GM10266 (cell line): ENCODE data around the gene NAA80.

Experiments
- DNase-seq: peaks from one replicate; pipeline ENCODE4 v3.0.0; 2012; ENCODE audit errors: extremely low spot score
- TF ChIP-seq, protein P1 (sequence below): IDR thresholded peaks from 2 replicates; pipeline ENCODE4 v1.5.1; 2012; ENCODE audit warnings: mild to moderate bottlenecking, low read depth; ENCODE audit not compliant: control insufficient read depth, insufficient read depth; ENCODE audit errors: missing control alignments

The NAA80 gene

GRCh38 chr3:50270422-50271224, 28.6 kb downstream of the NAA80 start:
- no peak for DNase-seq
- TF ChIP-seq, protein P1, sequence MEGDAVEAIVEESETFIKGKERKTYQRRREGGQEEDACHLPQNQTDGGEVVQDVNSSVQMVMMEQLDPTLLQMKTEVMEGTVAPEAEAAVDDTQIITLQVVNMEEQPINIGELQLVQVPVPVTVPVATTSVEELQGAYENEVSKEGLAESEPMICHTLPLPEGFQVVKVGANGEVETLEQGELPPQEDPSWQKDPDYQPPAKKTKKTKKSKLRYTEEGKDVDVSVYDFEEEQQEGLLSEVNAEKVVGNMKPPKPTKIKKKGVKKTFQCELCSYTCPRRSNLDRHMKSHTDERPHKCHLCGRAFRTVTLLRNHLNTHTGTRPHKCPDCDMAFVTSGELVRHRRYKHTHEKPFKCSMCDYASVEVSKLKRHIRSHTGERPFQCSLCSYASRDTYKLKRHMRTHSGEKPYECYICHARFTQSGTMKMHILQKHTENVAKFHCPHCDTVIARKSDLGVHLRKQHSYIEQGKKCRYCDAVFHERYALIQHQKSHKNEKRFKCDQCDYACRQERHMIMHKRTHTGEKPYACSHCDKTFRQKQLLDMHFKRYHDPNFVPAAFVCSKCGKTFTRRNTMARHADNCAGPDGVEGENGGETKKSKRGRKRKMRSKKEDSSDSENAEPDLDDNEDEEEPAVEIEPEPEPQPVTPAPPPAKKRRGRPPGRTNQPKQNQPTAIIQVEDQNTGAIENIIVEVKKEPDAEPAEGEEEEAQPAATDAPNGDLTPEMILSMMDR: no peak

DNA sequence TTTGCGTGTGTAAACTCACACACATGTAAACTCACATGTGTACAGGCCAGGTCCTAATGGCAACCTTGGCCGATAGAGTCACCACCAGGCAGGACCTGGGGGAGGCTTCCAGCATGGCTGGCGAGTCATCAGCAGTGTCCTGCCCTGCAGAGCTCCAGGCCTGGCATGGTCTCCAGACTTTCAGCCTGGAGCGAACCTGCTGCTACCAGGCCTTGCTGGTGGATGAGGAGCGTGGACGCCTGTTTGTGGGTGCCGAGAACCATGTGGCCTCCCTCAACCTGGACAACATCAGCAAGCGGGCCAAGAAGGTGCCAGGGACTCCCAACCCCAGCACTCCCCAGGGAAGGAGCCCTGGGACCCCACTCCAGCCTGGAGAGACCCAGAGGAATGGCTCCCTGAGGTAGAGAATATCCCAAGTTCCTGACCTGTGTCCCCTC, 29.2 kb downstream of the NAA80 start:
- TF ChIP-seq, protein P1: no peak

GRCh38 chr3:50269460-50269859, 29.7 kb downstream of the NAA80 start:
- TF ChIP-seq, protein P1: no peak
- no peak for DNase-seq

More for the DNA sequence above, 29.2 kb downstream of the NAA80 start:
- DNase-seq: no peak

GRCh38 chr3:50268703-50269451, 30.3 kb downstream of the NAA80 start, which contains the start of gene SEMA3B:
TSS of gene SEMA3B (plus strand) at chr3:50269147. CDS start at chr3:50269241, 94 bp downstream.
- DNase-seq: no peak
- TF ChIP-seq, protein P1: no peak

GRCh38 chr3:50268276-50268675, 30.9 kb downstream of the NAA80 start:
- TF ChIP-seq, protein P1: no peak
- DNase-seq: no peak

DNA sequence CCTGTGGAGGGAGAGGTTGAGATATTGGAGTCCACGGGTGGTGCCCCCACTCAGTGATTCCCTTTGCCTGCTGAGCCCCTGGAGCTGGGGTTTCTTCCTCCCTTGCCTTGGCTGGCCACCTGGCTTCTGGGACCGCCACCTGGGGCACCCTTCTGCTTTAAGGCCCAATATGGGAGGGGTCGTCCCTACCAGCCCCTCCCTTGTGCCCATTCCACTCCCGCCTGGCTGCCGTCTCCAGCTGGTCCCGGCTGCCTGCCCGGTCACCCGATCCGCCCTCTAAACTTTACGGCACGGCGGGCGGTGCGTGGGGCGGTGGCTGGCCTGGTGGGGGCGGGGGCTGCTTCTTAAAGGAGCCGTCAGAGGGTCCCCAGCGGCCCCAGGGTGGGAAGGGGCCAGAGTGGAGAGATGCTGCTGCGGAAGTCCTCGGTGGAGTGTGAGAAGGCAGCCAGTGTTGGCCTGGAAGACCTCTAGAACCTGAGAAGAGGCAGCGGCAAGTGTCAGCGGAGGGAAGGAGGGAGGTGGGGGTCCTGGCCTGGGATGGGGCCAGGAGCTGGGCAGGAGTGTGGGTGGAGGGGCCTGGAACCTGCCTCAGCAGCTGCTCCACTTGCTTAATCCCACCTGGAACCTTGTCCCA, 31.8 kb downstream of the NAA80 start:
- DNase-seq: no peak
- TF ChIP-seq, protein P1: no peak
